GM23248 (cell line): ENCODE measurements around the gene TRIM44.

Experiments used
- EZH2 ChIP-seq: fragments of 200-600 bp; sonication (generic); IDR thresholded peaks from 2 replicates; pipeline ENCODE4 v1.6.1; 2018; ENCODE audit warnings: antibody characterized with exemption, mild to moderate bottlenecking; ENCODE audit not compliant: insufficient read depth, poor library complexity, severe bottlenecking
- EZH2phosphoT487 ChIP-seq: fragments of 200-600 bp; sonication (generic); IDR thresholded peaks from 2 replicates; pipeline ENCODE4 v1.6.1; 2018; ENCODE audit warnings: antibody characterized with exemption, moderate library complexity, mild to moderate bottlenecking, low read depth; ENCODE audit not compliant: insufficient read depth

DNA sequence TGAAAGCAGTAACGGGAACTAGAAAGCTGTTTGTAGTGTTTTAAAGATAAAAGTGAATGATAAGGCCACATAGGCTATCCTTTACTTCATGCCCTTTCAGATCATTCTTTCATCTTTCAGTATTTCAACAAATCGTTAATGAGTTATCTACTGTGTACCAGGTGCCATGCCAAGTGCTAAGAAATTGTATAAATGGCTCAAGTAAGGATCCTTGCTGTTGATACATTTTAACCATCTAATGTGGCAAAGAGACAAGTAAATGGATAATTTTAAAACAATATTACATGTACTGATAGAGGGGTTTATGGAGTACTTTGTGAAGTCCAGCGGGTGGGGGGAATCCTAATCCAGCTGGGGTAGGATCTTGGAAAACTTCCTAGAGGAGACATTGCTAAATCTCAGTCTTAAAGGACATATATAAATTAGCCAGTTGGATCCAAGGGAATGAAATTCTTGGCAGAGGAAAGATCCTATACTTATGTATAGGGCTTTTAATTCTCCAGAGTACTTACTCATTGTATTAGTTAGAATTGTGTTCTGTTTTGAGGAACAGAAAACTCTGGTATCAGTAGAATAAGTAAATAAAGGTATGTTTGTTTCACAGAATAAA is 119.4 kb downstream of the TRIM44 start:
- TF ChIP-seq EZH2 (no peak), EZH2phosphoT487 (no peak)
